Cardiac fibroblast (primary cell): ENCODE data around the gene ZSCAN21.
"Not testable (repeated sequence)": the region's sequence is repeated elsewhere in the genome, so short reads cannot be mapped to it uniquely, and the experiment has no call there.

Experiments used
- DNase-seq, 2 donors: peaks; one replicate each; pipeline versions ENCODE4 v3.0.0 to v3.0.0-alpha.2; 2010; ENCODE audit warnings: low read depth in 2 of 2
- H3K4me3 ChIP-seq, 2 donors: replicated peaks in 1 of 2; 1 replicate in 1 of 2; 2 replicates in 1 of 2; pipeline ENCODE4 v1.5.1; 2011; ENCODE audit warnings: low read depth in 2 of 2, low read length in 2 of 2, mild to moderate bottlenecking in 2 of 2, moderate library complexity in 1 of 2
- TF ChIP-seq, protein P1 (sequence below): IDR thresholded peaks from one replicate; pipeline ENCODE4 v1.5.1; 2011; ENCODE audit warnings: low read depth, mild to moderate bottlenecking, low read length, inconsistent platforms

Gene ZSCAN21

DNA sequence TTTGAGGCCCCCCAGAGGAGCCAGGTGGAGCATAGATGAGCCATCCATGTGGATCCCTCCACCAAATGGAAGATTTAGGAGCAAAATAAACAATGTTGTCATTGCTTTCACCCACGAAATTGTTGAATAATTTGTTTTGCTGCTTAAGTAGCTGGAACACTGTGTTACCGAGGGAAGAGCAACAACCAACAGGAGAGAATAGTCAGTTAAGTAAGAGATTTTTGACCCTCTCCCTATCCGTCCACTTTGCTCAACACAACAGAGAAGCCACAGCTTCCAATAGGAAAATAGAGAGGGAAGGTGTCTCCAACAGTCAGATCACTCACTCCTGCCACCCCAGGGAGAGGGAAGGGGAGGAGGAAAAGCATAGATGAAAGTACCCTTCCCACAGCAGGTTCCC lies 38.1 kb upstream of the ZSCAN21 start:
- DNase-seq: no peak
- H3K4me3 ChIP-seq: no peak overlapping the region
- TF ChIP-seq, protein P1, sequence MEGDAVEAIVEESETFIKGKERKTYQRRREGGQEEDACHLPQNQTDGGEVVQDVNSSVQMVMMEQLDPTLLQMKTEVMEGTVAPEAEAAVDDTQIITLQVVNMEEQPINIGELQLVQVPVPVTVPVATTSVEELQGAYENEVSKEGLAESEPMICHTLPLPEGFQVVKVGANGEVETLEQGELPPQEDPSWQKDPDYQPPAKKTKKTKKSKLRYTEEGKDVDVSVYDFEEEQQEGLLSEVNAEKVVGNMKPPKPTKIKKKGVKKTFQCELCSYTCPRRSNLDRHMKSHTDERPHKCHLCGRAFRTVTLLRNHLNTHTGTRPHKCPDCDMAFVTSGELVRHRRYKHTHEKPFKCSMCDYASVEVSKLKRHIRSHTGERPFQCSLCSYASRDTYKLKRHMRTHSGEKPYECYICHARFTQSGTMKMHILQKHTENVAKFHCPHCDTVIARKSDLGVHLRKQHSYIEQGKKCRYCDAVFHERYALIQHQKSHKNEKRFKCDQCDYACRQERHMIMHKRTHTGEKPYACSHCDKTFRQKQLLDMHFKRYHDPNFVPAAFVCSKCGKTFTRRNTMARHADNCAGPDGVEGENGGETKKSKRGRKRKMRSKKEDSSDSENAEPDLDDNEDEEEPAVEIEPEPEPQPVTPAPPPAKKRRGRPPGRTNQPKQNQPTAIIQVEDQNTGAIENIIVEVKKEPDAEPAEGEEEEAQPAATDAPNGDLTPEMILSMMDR: no peak

- H3K4me3 ChIP-seq, DNase-seq: not testable (repeated sequence)
Observed at GRCh38 chr7:100012385-100013327, 36.9 kb upstream of the ZSCAN21 start.

DNA sequence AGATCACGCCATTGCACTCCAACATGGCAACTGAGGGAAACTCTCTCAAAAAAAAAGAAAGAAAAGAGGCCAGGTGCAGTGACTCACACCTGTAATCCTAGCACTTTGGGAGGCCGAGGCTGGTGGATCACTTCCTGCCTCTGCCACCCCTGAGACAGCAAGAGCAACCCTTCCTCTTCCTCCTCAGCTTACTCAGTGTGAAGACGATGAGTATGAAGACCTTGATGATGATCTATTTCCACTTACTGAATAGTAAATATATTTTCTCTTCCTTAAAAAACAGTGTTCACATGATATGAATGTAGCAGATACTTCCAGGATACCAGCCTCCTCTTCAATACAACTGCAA lies 36.3 kb upstream of the ZSCAN21 start:
- TF ChIP-seq, protein P1: no peak
- DNase-seq: no peak
- H3K4me3 ChIP-seq: no peak overlapping the region

- peak within 1 kb of the TSS; percentile 99 for H3K4me3 ChIP-seq
- peak; percentile 95 to 96 for DNase-seq
Observed at GRCh38 chr7:100015232-100016214, 34.1 kb upstream of the ZSCAN21 start, which contains the start of gene ZKSCAN1. Gene ZKSCAN1, plus strand, starts transcription at chr7:100015596. Its CDS starts 7,911 bp downstream, at chr7:100023507.

DNA sequence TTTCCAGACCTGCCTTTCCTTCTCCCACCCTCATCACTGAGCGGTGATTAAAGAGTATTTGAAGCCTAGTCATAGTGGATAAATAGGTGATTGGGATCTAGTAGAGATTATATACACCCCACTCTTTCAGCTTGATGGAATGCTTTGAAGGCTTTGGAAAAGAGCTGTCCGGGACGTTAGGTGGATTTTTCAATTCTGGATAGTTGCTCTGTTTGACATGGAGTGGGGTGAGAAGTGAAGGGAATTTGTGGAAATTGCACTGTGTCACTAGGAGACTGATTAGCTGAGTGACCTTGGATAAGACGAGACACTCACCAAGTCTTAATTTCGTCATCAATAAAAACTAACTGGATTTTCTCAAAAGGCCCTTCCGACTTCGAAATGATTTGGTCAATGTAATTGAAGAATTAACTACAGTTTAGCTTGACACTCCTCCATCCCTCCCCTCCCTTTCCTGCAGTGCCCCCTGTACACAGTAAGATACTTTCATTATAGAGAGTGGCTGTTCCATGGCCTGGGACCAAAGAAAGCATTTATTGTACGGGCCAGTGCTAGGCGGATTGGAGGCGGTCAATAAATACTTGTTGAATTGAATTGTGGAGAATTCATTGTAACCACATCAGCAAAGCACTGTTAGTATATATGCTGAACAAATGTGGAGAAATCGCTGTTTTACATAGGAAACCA lies 33.2 kb upstream of the ZSCAN21 start:
- H3K4me3 ChIP-seq: peak overlapping the region; percentile 99
- peak in 1 of 2 donors; percentile 28 for DNase-seq
- TF ChIP-seq, protein P1: no peak

More at GRCh38 chr7:100015232-100016214, 34.1 kb upstream of the ZSCAN21 start, which contains the start of gene ZKSCAN1:
- TF ChIP-seq, protein P1: no peak

DNA sequence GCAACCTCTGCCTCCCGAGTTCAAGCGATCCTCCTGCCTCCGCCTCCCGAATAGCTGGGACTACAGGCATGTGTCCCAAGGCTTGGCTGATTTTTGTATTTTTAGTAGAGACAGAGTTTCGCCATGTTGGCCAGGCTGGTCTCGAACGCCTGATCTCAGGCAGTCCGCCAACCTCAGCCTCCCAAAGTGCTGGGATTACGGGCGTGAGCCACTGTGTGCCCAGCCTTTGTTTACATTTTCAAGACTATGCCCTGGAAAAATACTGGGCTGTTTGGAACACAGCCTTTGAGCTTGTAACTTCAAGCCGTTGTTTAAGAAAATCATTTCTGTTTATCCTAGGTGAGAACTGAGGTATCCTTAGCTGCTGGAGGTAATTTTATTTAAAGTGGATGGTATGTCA lies 32.3 kb upstream of the ZSCAN21 start:
- no peak for DNase-seq
- TF ChIP-seq, protein P1: no peak
- H3K4me3 ChIP-seq: no peak overlapping the region
